SK-N-DZ (cell line): ENCODE measurements around the gene DGKD.

Experiments used
- DNase-seq: peaks from one replicate; pipeline ENCODE4 v3.0.0-alpha.2; 2015; ENCODE audit warnings: low spot score

Gene DGKD

GRCh38 chr2:233338812-233339368 is 15.4 kb upstream of the DGKD start:
- no peak for DNase-seq

GRCh38 chr2:233339427-233339826 is 14.9 kb upstream of the DGKD start:
- no peak for DNase-seq

GRCh38 chr2:233341296-233341695 is 13.0 kb upstream of the DGKD start:
- DNase-seq = no peak

GRCh38 chr2:233342301-233342700 is 12.0 kb upstream of the DGKD start:
- DNase-seq = no peak

GRCh38 chr2:233343171-233343705 is 11.1 kb upstream of the DGKD start:
- DNase-seq = no peak

- no peak for DNase-seq
These were observed 7.9 kb upstream of the DGKD start for GRCh38 chr2:233346376-233346775.

GRCh38 chr2:233346930-233347329 is 7.4 kb upstream of the DGKD start:
- DNase-seq = no peak

- no peak for DNase-seq
These were observed 5.0 kb upstream of the DGKD start for GRCh38 chr2:233349005-233349998.

- no peak for DNase-seq
These were observed 3.6 kb upstream of the DGKD start for GRCh38 chr2:233350708-233351107.

- no peak for DNase-seq
These were observed 2.9 kb upstream of the DGKD start for GRCh38 chr2:233351423-233351822.

- no peak for DNase-seq
These were observed 2.0 kb upstream of the DGKD start for GRCh38 chr2:233352141-233352842.

GRCh38 chr2:233353101-233353768 is 1.1 kb upstream of the DGKD start:
- DNase-seq = no peak

GRCh38 chr2:233354500-233354924 is 218 bp downstream of the DGKD start:
- no peak for DNase-seq

GRCh38 chr2:233354971-233355574 is 779 bp downstream of the DGKD start:
- DNase-seq = no peak

GRCh38 chr2:233355916-233356315 is 1.6 kb downstream of the DGKD start:
- DNase-seq = no peak

- no peak for DNase-seq
These were observed 2.4 kb downstream of the DGKD start for GRCh38 chr2:233356546-233357308.

GRCh38 chr2:233358335-233358734 is 4.0 kb downstream of the DGKD start:
- no peak for DNase-seq

- DNase-seq = no peak
These were observed 4.7 kb downstream of the DGKD start for GRCh38 chr2:233358947-233359346.

GRCh38 chr2:233359823-233360222 is 5.5 kb downstream of the DGKD start:
- DNase-seq = no peak

GRCh38 chr2:233360771-233361176 is 6.5 kb downstream of the DGKD start:
- DNase-seq = no peak
